Activated naive CD4-positive, alpha-beta T cell (primary cell): ENCODE measurements around the gene SSRP1.
"Not testable (repeated sequence)": the region's sequence is repeated elsewhere in the genome, so short reads cannot be mapped to it uniquely, and the experiment has no call there.

Experiments used
- DNase-seq, 4 experiments: peaks; one replicate each; lab custom pipeline; 2025; lab: John Stamatoyannopoulos, UW

Gene SSRP1

GRCh38 chr11:57339328-57339727 is 3.6 kb upstream of the SSRP1 start:
- no peak for DNase-seq

GRCh38 chr11:57338142-57338541 is 2.5 kb upstream of the SSRP1 start, which contains the start of gene P2RX3:
P2RX3 (plus strand) TSS chr11:57338352; CDS start chr11:57338551, 199 bp downstream.
- DNase-seq, result no peak

- DNase-seq, result not testable (repeated sequence)
Measured at GRCh38 chr11:57336856-57337255, 1.2 kb upstream of the SSRP1 start.

GRCh38 chr11:57336111-57336666 is 497 bp upstream of the SSRP1 start:
- no peak for DNase-seq

GRCh38 chr11:57335023-57335342 is 709 bp downstream of the SSRP1 start:
- DNase-seq, result no peak

GRCh38 chr11:57332694-57333440 is 2.8 kb downstream of the SSRP1 start:
- no peak for DNase-seq

- no peak for DNase-seq
Measured at GRCh38 chr11:57331720-57332119, 4.0 kb downstream of the SSRP1 start.

- no peak for DNase-seq
Measured at GRCh38 chr11:57330029-57330428, 5.7 kb downstream of the SSRP1 start.

GRCh38 chr11:57327721-57328120 is 8.0 kb downstream of the SSRP1 start:
- DNase-seq, result no peak

- no peak for DNase-seq
Measured at GRCh38 chr11:57325735-57326048, 10.0 kb downstream of the SSRP1 start.

GRCh38 chr11:57324886-57325734 is 10.6 kb downstream of the SSRP1 start, which contains the start of gene TNKS1BP1:
TNKS1BP1 (minus strand) TSS chr11:57324952; CDS start chr11:57321885, 3,067 bp downstream.
- DNase-seq, result peak; percentile 75 to 88 (median 80)

- no peak for DNase-seq
Measured at GRCh38 chr11:57324154-57324885, 11.4 kb downstream of the SSRP1 start.

GRCh38 chr11:57323855-57324153 is 11.9 kb downstream of the SSRP1 start:
- DNase-seq, result no peak

GRCh38 chr11:57323167-57323854 is 12.4 kb downstream of the SSRP1 start:
- DNase-seq, result no peak

- no peak for DNase-seq
Measured at GRCh38 chr11:57322256-57323166, 13.2 kb downstream of the SSRP1 start.

GRCh38 chr11:57321388-57322255 is 14.1 kb downstream of the SSRP1 start:
- no peak for DNase-seq

- DNase-seq, result no peak
Measured at GRCh38 chr11:57320719-57321387, 14.8 kb downstream of the SSRP1 start.

- DNase-seq, result no peak
Measured at GRCh38 chr11:57320067-57320718, 15.5 kb downstream of the SSRP1 start.

- DNase-seq, result no peak
Measured at GRCh38 chr11:57318178-57318577, 17.5 kb downstream of the SSRP1 start.
